Stomach (tissue), 4 donors: Measurements from ENCODE around the gene UBALD1.

Source experiments
- EP300 ChIP-seq: sonication (generic); formaldehyde crosslinking; IDR thresholded peaks from one replicate; pipeline ENCODE4 v1.6.1; 2017; ENCODE audit warnings: antibody characterized with exemption
- POLR2A ChIP-seq, 4 donors: fragments of 450-650 bp; IDR thresholded peaks; one replicate each; pipeline ENCODE4 v1.6.1; 2016; ENCODE audit warnings: antibody characterized with exemption in 4 of 4, control low read depth in 2 of 4, mild to moderate bottlenecking in 1 of 4, moderate library complexity in 1 of 4
- POLR2AphosphoS5 ChIP-seq, 3 donors: sonication (generic); formaldehyde crosslinking; IDR thresholded peaks; one replicate each; pipeline ENCODE4 v1.6.1; 2016; ENCODE audit warnings: antibody characterized with exemption in 3 of 3
- TF ChIP-seq, protein P1 (sequence below), 7 experiments: fragments of 450-650 bp in 4 of 7; fragments of 200-600 bp in 3 of 7; sonication (generic) in 3 of 7; IDR thresholded peaks; one replicate each; pipeline ENCODE4 v1.5.1; 2016 to 2019; ENCODE audit warnings: antibody characterized with exemption in 7 of 7, control low read depth in 2 of 7, mild to moderate bottlenecking in 1 of 7

GRCh38 chr16:4601036-4601863 lies 13.4 kb downstream of the UBALD1 start:
- no peak for TF ChIP-seq POLR2A (IDR thresholded peaks at IDR 0.05)
- no peak for TF ChIP-seq POLR2AphosphoS5 (IDR thresholded peaks at IDR 0.05)
- TF ChIP-seq, protein P1, sequence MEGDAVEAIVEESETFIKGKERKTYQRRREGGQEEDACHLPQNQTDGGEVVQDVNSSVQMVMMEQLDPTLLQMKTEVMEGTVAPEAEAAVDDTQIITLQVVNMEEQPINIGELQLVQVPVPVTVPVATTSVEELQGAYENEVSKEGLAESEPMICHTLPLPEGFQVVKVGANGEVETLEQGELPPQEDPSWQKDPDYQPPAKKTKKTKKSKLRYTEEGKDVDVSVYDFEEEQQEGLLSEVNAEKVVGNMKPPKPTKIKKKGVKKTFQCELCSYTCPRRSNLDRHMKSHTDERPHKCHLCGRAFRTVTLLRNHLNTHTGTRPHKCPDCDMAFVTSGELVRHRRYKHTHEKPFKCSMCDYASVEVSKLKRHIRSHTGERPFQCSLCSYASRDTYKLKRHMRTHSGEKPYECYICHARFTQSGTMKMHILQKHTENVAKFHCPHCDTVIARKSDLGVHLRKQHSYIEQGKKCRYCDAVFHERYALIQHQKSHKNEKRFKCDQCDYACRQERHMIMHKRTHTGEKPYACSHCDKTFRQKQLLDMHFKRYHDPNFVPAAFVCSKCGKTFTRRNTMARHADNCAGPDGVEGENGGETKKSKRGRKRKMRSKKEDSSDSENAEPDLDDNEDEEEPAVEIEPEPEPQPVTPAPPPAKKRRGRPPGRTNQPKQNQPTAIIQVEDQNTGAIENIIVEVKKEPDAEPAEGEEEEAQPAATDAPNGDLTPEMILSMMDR (IDR thresholded peaks at IDR 0.05) = no peak
- no peak for TF ChIP-seq EP300
